Measurements from ENCODE around the gene PRKCZ. TPM values are rescaled to one million over a fixed set of nuclear protein-coding genes. Genes with fewer than 3 reads are reported as not detected.
A peak's percentile ranks its signal among the peaks of the same experiment; 100 is the strongest.

Gene PRKCZ
- total RNA-seq, 3 donors from 2014 or later (not counting 1 experiment from before 2014, with no cell fraction given) = 25.1 to 37.1 (median 30.5) TPM

- H3K9me3 Mint-ChIP-seq = no peaks in the 10 kb centered on the region
- ATAC-seq = no peak
- peaks cover 58% of the 10 kb centered on the region for H3K4me1 ChIP-seq (ENCODE audit: control insufficient read depth, insufficient read depth, low read length)
- peak in 1 of 2 donors; percentile 63 for DNase-seq
- peak overlapping the region; percentile 58 for H3K4me3 ChIP-seq (ENCODE audit: low read length)
- H3K27ac ChIP-seq (ENCODE audit: low read length) = peak overlapping the region; percentile 73
- no peaks in the 10 kb centered on the region for H3K9me3 ChIP-seq (ENCODE audit: control insufficient read depth, insufficient read depth, low read length)
- intact Hi-C loops (cut with micrococcal nuclease) = loop anchor here (1.0 kb wide), 1 partner anchor 27 kb away; no protein-coding TSS in a partner anchor
- no peaks in the 10 kb centered on the region for H3K36me3 Mint-ChIP-seq
- WGBS (ENCODE audit: insufficient coverage) = under 1% methylated on average over 50 of the region's 50 CpGs
- no peaks in the 10 kb centered on the region for H3K36me3 ChIP-seq (ENCODE audit: control insufficient read depth, insufficient read depth, low read length)
- H3K4me1 Mint-ChIP-seq = peaks cover 33 to 56% of the 10 kb centered on the region in 2 donors
- peaks cover 0 to 2% of the 10 kb centered on the region in 2 donors for H3K27me3 Mint-ChIP-seq (ENCODE audit: low read depth in 2 of 2)
- peak overlapping the region; percentile 85 to 97 for H3K27ac Mint-ChIP-seq
- no peaks in the 10 kb centered on the region for H3K27me3 ChIP-seq (ENCODE audit: control insufficient read depth, insufficient read depth, low read length)
- H3K4me3 Mint-ChIP-seq = peak overlapping the region; percentile 93
- TF ChIP-seq, protein P1, sequence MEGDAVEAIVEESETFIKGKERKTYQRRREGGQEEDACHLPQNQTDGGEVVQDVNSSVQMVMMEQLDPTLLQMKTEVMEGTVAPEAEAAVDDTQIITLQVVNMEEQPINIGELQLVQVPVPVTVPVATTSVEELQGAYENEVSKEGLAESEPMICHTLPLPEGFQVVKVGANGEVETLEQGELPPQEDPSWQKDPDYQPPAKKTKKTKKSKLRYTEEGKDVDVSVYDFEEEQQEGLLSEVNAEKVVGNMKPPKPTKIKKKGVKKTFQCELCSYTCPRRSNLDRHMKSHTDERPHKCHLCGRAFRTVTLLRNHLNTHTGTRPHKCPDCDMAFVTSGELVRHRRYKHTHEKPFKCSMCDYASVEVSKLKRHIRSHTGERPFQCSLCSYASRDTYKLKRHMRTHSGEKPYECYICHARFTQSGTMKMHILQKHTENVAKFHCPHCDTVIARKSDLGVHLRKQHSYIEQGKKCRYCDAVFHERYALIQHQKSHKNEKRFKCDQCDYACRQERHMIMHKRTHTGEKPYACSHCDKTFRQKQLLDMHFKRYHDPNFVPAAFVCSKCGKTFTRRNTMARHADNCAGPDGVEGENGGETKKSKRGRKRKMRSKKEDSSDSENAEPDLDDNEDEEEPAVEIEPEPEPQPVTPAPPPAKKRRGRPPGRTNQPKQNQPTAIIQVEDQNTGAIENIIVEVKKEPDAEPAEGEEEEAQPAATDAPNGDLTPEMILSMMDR (IDR thresholded peaks at IDR 0.05) = no peak
These were observed 178.5 kb downstream of the PRKCZ start for GRCh38 chr1:2228694-2229036.

DNA sequence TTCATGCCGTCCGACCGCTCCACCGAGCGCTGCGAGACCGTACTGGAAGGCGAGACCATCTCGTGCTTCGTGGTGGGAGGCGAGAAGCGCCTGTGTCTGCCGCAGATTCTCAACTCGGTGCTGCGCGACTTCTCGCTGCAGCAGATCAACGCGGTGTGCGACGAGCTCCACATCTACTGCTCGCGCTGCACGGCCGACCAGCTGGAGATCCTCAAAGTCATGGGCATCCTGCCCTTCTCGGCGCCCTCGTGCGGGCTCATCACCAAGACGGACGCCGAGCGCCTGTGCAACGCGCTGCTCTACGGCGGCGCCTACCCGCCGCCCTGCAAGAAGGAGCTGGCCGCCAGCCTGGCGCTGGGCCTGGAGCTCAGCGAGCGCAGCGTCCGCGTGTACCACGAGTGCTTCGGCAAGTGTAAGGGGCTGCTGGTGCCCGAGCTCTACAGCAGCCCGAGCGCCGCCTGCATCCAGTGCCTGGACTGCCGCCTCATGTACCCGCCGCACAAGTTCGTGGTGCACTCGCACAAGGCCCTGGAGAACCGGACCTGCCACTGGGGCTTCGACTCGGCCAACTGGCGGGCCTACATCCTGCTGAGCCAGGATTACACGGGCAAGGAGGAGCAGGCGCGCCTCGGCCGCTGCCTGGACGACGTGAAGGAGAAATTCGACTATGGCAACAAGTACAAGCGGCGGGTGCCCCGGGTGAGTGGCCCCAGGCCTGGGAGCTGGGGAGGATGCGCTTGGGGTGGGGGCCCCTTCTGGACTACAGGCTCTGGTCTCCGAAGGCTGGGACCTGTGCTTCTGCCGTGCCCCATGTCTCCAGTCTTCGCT is 179.0 kb downstream of the PRKCZ start:
- Mint-ChIP-seq H3K4me3 (peak overlapping the region; percentile 93), H3K27me3 (ENCODE audit: low read depth in 2 of 2) (peaks cover 0 to 2% of the 10 kb centered on the region in 2 donors), H3K9me3 (no peaks in the 10 kb centered on the region), H3K27ac (peak overlapping the region; percentile 85 to 97), H3K4me1 (peaks cover 38 to 60% of the 10 kb centered on the region in 2 donors), H3K36me3 (no peaks in the 10 kb centered on the region)
- TF ChIP-seq, protein P1 (IDR thresholded peaks at IDR 0.05) = no peak
- Histone ChIP-seq H3K9me3 (ENCODE audit: control insufficient read depth, insufficient read depth, low read length) (no peaks in the 10 kb centered on the region), H3K36me3 (ENCODE audit: control insufficient read depth, insufficient read depth, low read length) (no peaks in the 10 kb centered on the region), H3K27me3 (ENCODE audit: control insufficient read depth, insufficient read depth, low read length) (no peaks in the 10 kb centered on the region), H3K4me1 (ENCODE audit: control insufficient read depth, insufficient read depth, low read length) (peaks cover 63% of the 10 kb centered on the region), H3K4me3 (ENCODE audit: low read length) (peak overlapping the region; percentile 58), H3K27ac (ENCODE audit: low read length) (peak overlapping the region; percentile 73)
- intact Hi-C loops (cut with micrococcal nuclease) = loop anchor here (1.0 kb wide), 1 partner anchor 26 kb away; no protein-coding TSS in a partner anchor
- 12% methylated on average over 77 of the region's 77 CpGs for WGBS (ENCODE audit: insufficient coverage)
- peak; percentile 61 to 76 for DNase-seq
- ATAC-seq = peak; percentile 7 to 9 (median 8)

DNA sequence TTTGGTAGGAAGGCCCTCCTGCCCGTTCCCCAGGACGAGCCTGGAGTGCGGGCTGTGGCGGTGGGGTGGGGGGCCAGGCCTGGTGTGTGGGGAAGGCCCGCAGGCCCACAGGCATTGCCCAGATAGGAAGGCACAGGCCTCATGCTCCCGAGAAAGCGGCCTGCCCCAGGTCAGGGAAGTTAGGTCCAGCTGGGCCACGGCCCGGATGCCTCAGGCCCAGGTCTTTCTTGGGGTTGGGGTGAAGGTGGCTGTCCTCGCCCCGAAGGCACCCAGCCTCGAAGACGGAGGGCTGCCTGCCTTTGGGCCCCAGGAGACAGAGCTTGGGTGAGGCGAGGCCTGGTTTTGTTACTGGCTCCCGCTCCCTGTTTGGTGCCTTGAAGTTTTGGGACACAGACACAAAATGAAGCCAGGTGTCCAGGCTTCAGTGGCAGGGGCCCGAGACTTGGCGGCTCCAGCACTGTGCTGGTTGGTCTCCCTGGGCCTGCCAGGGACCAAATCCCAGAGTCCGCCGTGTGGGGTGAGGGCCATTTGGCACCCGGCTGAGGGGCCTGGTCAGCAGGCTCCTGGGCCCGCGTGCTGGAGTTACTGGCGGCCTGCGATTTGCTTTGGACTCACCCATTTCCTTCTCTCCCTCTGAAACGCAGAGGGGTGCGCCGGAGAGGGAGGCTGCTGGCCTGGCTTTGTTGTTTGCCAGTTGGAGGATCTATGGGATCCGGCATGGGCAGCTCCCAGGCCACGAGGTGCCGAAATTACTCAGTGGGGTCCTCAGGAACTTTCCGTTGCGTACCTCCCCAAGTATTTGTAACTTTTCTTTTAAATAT is 179.9 kb downstream of the PRKCZ start:
- peak overlapping the region; percentile 93 for H3K4me3 Mint-ChIP-seq
- peak in 1 of 2 donors; percentile 41 for DNase-seq

More for the DNA sequence above, 179.9 kb downstream of the PRKCZ start:
- Histone ChIP-seq H3K4me1 (ENCODE audit: control insufficient read depth, insufficient read depth, low read length) (peaks cover 72% of the 10 kb centered on the region), H3K4me3 (ENCODE audit: low read length) (peak overlapping the region; percentile 58), H3K9me3 (ENCODE audit: control insufficient read depth, insufficient read depth, low read length) (no peaks in the 10 kb centered on the region), H3K27ac (ENCODE audit: low read length) (peak overlapping the region; percentile 70), H3K27me3 (ENCODE audit: control insufficient read depth, insufficient read depth, low read length) (no peaks in the 10 kb centered on the region), H3K36me3 (ENCODE audit: control insufficient read depth, insufficient read depth, low read length) (no peaks in the 10 kb centered on the region)
- 76% methylated on average over 32 of the region's 32 CpGs for WGBS (ENCODE audit: insufficient coverage)
- Mint-ChIP-seq H3K9me3 (no peaks in the 10 kb centered on the region), H3K4me1 (peaks cover 44 to 64% of the 10 kb centered on the region in 2 donors), H3K27me3 (ENCODE audit: low read depth in 2 of 2) (peaks cover 0 to 2% of the 10 kb centered on the region in 2 donors), H3K36me3 (no peaks in the 10 kb centered on the region), H3K27ac (peak overlapping the region; percentile 85 to 97)
- no peak for ATAC-seq
- intact Hi-C loops (cut with micrococcal nuclease) = loop anchor here (1.0 to 5.0 kb wide), 2 partner anchors 25 to 33 kb away; no protein-coding TSS in a partner anchor
- TF ChIP-seq, protein P1 (IDR thresholded peaks at IDR 0.05) = no peak
